Measurements from ENCODE around the gene TUBA4A.

- TF ChIP-seq CTCF (IDR thresholded peaks at IDR 0.05) (peak; percentile 71 to 100 (median 92)), POLR2A (IDR thresholded peaks at IDR 0.05) (peak; percentile 25 to 43)
Observed at GRCh38 chr2:219294356-219295351, 40.9 kb upstream of the TUBA4A start.
